Activated B cell treated with CpG ODN at 0.5 μM for 24 hours (primary cell): ENCODE data around the gene LPP. TPM values are rescaled to one million over a fixed set of nuclear protein-coding genes. Genes with fewer than 3 reads are reported as not detected.
A peak's percentile ranks its signal among the peaks of the same experiment; 100 is the strongest.

Source experiments
- ATAC-seq: fragments of 200-7000 bp; cut with Tn5 transposase; one replicate; pipeline ENCODE4 v1.10.0; 2021; ENCODE audit warnings: low read depth, mild to moderate bottlenecking, moderate library complexity
- CTCF ChIA-PET: fragments of 350-600 bp; sonication (Branson Sonifier 250); formaldehyde crosslinking; loops from one replicate; lab custom pipeline; 2021; ENCODE audit warnings: antibody characterized with exemption; lab: Charles Lee
- POLR2A ChIA-PET: fragments of 350-600 bp; sonication (Branson Sonifier 250); formaldehyde crosslinking; loops from one replicate; lab custom pipeline; 2021; ENCODE audit warnings: antibody characterized with exemption; lab: Charles Lee
- DNase-seq: peaks from one replicate; pipeline ENCODE4 v3.0.0; 2022
- H3K27ac Mint-ChIP-seq: one replicate; pipeline ENCODE4 v1.8.0; 2020; ENCODE audit warnings: mixed read lengths
- H3K27me3 Mint-ChIP-seq: one replicate; pipeline ENCODE4 v1.8.0; 2021; ENCODE audit warnings: mixed read lengths
- H3K36me3 Mint-ChIP-seq: one replicate; pipeline ENCODE4 v1.8.0; 2021; ENCODE audit warnings: low read depth, mixed read lengths
- H3K4me1 Mint-ChIP-seq: one replicate; pipeline ENCODE4 v1.8.0; 2021; ENCODE audit warnings: mixed read lengths
- H3K4me3 Mint-ChIP-seq: one replicate; pipeline ENCODE4 v1.8.0; 2020; ENCODE audit warnings: mild to moderate bottlenecking, mixed read lengths
- H3K9me3 Mint-ChIP-seq: one replicate; pipeline ENCODE4 v1.8.0; 2020; ENCODE audit warnings: mixed read lengths
- CTCF ChIP-seq: fragments of 200-600 bp; IDR thresholded peaks from one replicate; pipeline ENCODE4 v1.8.0; 2022; ENCODE audit warnings: antibody characterized with exemption, mild to moderate bottlenecking
- intact Hi-C: fragments of 100-400 bp; cut with micrococcal nuclease; formaldehyde crosslinking; loops from one replicate; pipeline ENCODE4 v1.15.1; 2024
- total RNA-seq: library from RNA; stranded (reverse); gene quantifications from 2 replicates; pipeline ENCODE4 v1.2.3, GENCODE V29; 2022

LPP gene
- total RNA-seq, 1 donor from 2014 or later, result 60.1 TPM

GRCh38 chr3:188449421-188449820 is 295.5 kb downstream of the LPP start:
- peaks cover 79% of the 10 kb centered on the region for H3K4me1 Mint-ChIP-seq
- H3K4me3 Mint-ChIP-seq, result no peak overlapping the region
- intact Hi-C loops, result no loop called here
- peaks cover 12% of the 10 kb centered on the region for H3K36me3 Mint-ChIP-seq
- peak overlapping the region; percentile 67 for H3K27ac Mint-ChIP-seq
- ATAC-seq (no peak), DNase-seq (no peak)
- no peaks in the 10 kb centered on the region for H3K27me3 Mint-ChIP-seq
- no peak for TF ChIP-seq CTCF
- CTCF ChIA-PET, result no interaction called here
- POLR2A ChIA-PET, result interaction anchor here (1.0 kb wide), 1 partner anchor 21 kb away, joined by 3 read pairs; no protein-coding TSS in a partner anchor
- peaks cover 4% of the 10 kb centered on the region for H3K9me3 Mint-ChIP-seq

- no peaks in the 10 kb centered on the region for H3K27me3 Mint-ChIP-seq
- TF ChIP-seq CTCF, result no peak
Measured at GRCh38 chr3:188452158-188452772, 298.3 kb downstream of the LPP start.

GRCh38 chr3:188453431-188454384 is 299.8 kb downstream of the LPP start:
- peak overlapping the region; percentile 35 for H3K4me3 Mint-ChIP-seq
- peak; percentile 31 for ATAC-seq
- H3K4me1 Mint-ChIP-seq, result peaks cover 56% of the 10 kb centered on the region
- H3K9me3 Mint-ChIP-seq, result peaks cover 4% of the 10 kb centered on the region
- TF ChIP-seq CTCF, result no peak
- H3K27me3 Mint-ChIP-seq, result no peaks in the 10 kb centered on the region
- intact Hi-C loops, result loop anchor here (1.0 kb wide), 1 partner anchor 14 kb away; no protein-coding TSS in a partner anchor
- peak overlapping the region; percentile 85 for H3K27ac Mint-ChIP-seq
- ChIA-PET POLR2A (interaction anchor here (0.9 to 3.1 kb wide), 2 partner anchors 15 to 32 kb away, joined by 3 to 11 read pairs; no protein-coding TSS in a partner anchor), CTCF (interaction anchor here (1.1 kb wide), 1 partner anchor 713 kb away, joined by 3 read pairs; no protein-coding TSS in a partner anchor)
- peaks cover 4% of the 10 kb centered on the region for H3K36me3 Mint-ChIP-seq
- DNase-seq, result no peak

More at GRCh38 chr3:188452158-188452772, 298.3 kb downstream of the LPP start:
- Mint-ChIP-seq H3K27ac (peak overlapping the region; percentile 41), H3K36me3 (peaks cover 4% of the 10 kb centered on the region), H3K9me3 (peaks cover 4% of the 10 kb centered on the region), H3K4me3 (no peak overlapping the region), H3K4me1 (peaks cover 59% of the 10 kb centered on the region)
- ATAC-seq, result no peak
- ChIA-PET CTCF (no interaction called here), POLR2A (interaction anchor here (0.9 to 3.1 kb wide), 2 partner anchors 13 to 31 kb away, joined by 3 to 11 read pairs; no protein-coding TSS in a partner anchor)
- DNase-seq, result no peak
- intact Hi-C loops, result no loop called here

- Mint-ChIP-seq H3K27me3 (no peaks in the 10 kb centered on the region), H3K4me3 (no peak overlapping the region), H3K27ac (no peak overlapping the region), H3K36me3 (peaks cover 4% of the 10 kb centered on the region), H3K4me1 (peaks cover 59% of the 10 kb centered on the region), H3K9me3 (peaks cover 4% of the 10 kb centered on the region)
- ATAC-seq (no peak), DNase-seq (no peak)
- intact Hi-C loops, result no loop called here
- POLR2A ChIA-PET, result interaction anchor here (0.7 to 1.2 kb wide), 2 partner anchors 52 to 715 kb away, joined by 3 read pairs; no protein-coding TSS in a partner anchor
- CTCF ChIA-PET, result interaction anchor here (1.0 to 1.1 kb wide), 3 partner anchors 16 to 499 kb away, joined by 3 read pairs; no protein-coding TSS in a partner anchor
- no peak for TF ChIP-seq CTCF
Measured at GRCh38 chr3:188455748-188456147, 301.8 kb downstream of the LPP start.
